ENCODE data around the gene COMMD9.

GRCh38 chr11:36239636-36240035 is 49.6 kb downstream of the COMMD9 start:
- TF ChIP-seq, protein P1, sequence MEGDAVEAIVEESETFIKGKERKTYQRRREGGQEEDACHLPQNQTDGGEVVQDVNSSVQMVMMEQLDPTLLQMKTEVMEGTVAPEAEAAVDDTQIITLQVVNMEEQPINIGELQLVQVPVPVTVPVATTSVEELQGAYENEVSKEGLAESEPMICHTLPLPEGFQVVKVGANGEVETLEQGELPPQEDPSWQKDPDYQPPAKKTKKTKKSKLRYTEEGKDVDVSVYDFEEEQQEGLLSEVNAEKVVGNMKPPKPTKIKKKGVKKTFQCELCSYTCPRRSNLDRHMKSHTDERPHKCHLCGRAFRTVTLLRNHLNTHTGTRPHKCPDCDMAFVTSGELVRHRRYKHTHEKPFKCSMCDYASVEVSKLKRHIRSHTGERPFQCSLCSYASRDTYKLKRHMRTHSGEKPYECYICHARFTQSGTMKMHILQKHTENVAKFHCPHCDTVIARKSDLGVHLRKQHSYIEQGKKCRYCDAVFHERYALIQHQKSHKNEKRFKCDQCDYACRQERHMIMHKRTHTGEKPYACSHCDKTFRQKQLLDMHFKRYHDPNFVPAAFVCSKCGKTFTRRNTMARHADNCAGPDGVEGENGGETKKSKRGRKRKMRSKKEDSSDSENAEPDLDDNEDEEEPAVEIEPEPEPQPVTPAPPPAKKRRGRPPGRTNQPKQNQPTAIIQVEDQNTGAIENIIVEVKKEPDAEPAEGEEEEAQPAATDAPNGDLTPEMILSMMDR (conservative IDR thresholded peaks at IDR 0.05; ENCODE audit: low read length) = no peak
- TF ChIP-seq EZH2phosphoT487 (IDR thresholded peaks at IDR 0.05; ENCODE audit: borderline replicate concordance) = no peak
